ENCODE data around the gene TTC34. TPM values are rescaled to one million over a fixed set of nuclear protein-coding genes. Genes with fewer than 3 reads are reported as not detected.

The TTC34 gene
- total RNA-seq, 1 donor from 2014 or later: 0.13 TPM

GRCh38 chr1:2631136-2632050 is 170.1 kb downstream of the TTC34 start:
- Histone ChIP-seq H3K27me3 (ENCODE audit: control insufficient read depth, insufficient read depth, low read length) (peaks cover 32% of the 10 kb centered on the region), H3K4me3 (ENCODE audit: low read depth, low read length) (no peak overlapping the region), H3K36me3 (ENCODE audit: control insufficient read depth, insufficient read depth, low read length) (no peaks in the 10 kb centered on the region)
- no peak for TF ChIP-seq CTCF (IDR thresholded peaks at IDR 0.05; ENCODE audit: insufficient read depth, low read length, poor library complexity, severe bottlenecking)
- DNase-seq (ENCODE audit: low read depth): no peak

GRCh38 chr1:2630498-2631135 is 170.9 kb downstream of the TTC34 start:
- Histone ChIP-seq H3K4me3 (ENCODE audit: low read depth, low read length) (no peak overlapping the region), H3K36me3 (ENCODE audit: control insufficient read depth, insufficient read depth, low read length) (no peaks in the 10 kb centered on the region), H3K27me3 (ENCODE audit: control insufficient read depth, insufficient read depth, low read length) (peaks cover 32% of the 10 kb centered on the region)
- DNase-seq (ENCODE audit: low read depth): no peak
- no peak for TF ChIP-seq CTCF (IDR thresholded peaks at IDR 0.05; ENCODE audit: insufficient read depth, low read length, poor library complexity, severe bottlenecking)

- H3K36me3 ChIP-seq (ENCODE audit: control insufficient read depth, insufficient read depth, low read length): no peaks in the 10 kb centered on the region
- no peak overlapping the region for H3K4me3 ChIP-seq (ENCODE audit: low read depth, low read length)
- H3K27me3 ChIP-seq (ENCODE audit: control insufficient read depth, insufficient read depth, low read length): peaks cover 34% of the 10 kb centered on the region
- no peak for TF ChIP-seq CTCF (IDR thresholded peaks at IDR 0.05; ENCODE audit: insufficient read depth, low read length, poor library complexity, severe bottlenecking)
- no peak for DNase-seq (ENCODE audit: low read depth)
These were observed 171.6 kb downstream of the TTC34 start for GRCh38 chr1:2629627-2630497.

GRCh38 chr1:2628933-2629626 is 172.4 kb downstream of the TTC34 start:
- no peak for DNase-seq (ENCODE audit: low read depth)
- peaks cover 34% of the 10 kb centered on the region for H3K27me3 ChIP-seq (ENCODE audit: control insufficient read depth, insufficient read depth, low read length)
- H3K4me3 ChIP-seq (ENCODE audit: low read depth, low read length): no peak overlapping the region
- no peak for TF ChIP-seq CTCF (IDR thresholded peaks at IDR 0.05; ENCODE audit: insufficient read depth, low read length, poor library complexity, severe bottlenecking)
- no peaks in the 10 kb centered on the region for H3K36me3 ChIP-seq (ENCODE audit: control insufficient read depth, insufficient read depth, low read length)

GRCh38 chr1:2628191-2628932 is 173.1 kb downstream of the TTC34 start:
- no peak for DNase-seq (ENCODE audit: low read depth)
- no peak for TF ChIP-seq CTCF (IDR thresholded peaks at IDR 0.05; ENCODE audit: insufficient read depth, low read length, poor library complexity, severe bottlenecking)
- Histone ChIP-seq H3K27me3 (ENCODE audit: control insufficient read depth, insufficient read depth, low read length) (peaks cover 32% of the 10 kb centered on the region), H3K36me3 (ENCODE audit: control insufficient read depth, insufficient read depth, low read length) (no peaks in the 10 kb centered on the region), H3K4me3 (ENCODE audit: low read depth, low read length) (no peak overlapping the region)

Data from kidney epithelial cell (primary cell).